ENCODE data around the gene MYL11.

- TF ChIP-seq POLR2A (IDR thresholded peaks at IDR 0.05): no peak
- TF ChIP-seq, protein P1, sequence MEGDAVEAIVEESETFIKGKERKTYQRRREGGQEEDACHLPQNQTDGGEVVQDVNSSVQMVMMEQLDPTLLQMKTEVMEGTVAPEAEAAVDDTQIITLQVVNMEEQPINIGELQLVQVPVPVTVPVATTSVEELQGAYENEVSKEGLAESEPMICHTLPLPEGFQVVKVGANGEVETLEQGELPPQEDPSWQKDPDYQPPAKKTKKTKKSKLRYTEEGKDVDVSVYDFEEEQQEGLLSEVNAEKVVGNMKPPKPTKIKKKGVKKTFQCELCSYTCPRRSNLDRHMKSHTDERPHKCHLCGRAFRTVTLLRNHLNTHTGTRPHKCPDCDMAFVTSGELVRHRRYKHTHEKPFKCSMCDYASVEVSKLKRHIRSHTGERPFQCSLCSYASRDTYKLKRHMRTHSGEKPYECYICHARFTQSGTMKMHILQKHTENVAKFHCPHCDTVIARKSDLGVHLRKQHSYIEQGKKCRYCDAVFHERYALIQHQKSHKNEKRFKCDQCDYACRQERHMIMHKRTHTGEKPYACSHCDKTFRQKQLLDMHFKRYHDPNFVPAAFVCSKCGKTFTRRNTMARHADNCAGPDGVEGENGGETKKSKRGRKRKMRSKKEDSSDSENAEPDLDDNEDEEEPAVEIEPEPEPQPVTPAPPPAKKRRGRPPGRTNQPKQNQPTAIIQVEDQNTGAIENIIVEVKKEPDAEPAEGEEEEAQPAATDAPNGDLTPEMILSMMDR (IDR thresholded peaks at IDR 0.05): no peak
These were observed 26.5 kb upstream of the MYL11 start for GRCh38 chr16:30348113-30348512.

Measured in Peyer's patch (tissue), 4 donors.